HG03045 (cell line): ENCODE results near the gene KIR2DL4.
"Not testable (repeated sequence)": the region's sequence is repeated elsewhere in the genome, so short reads cannot be mapped to it uniquely, and the experiment has no call there.

Experiments used
- ATAC-seq: cut with Tn5 transposase; IDR thresholded peaks from one replicate; pipeline ENCODE4 v1.9.1; 2021; ENCODE audit warnings: mild to moderate bottlenecking, moderate library complexity; ENCODE audit not compliant: unreplicated experiment

Gene KIR2DL4

GRCh38 chr19:54804101-54804500 is 691 bp downstream of the KIR2DL4 start:
- no peak for ATAC-seq

- no peak for ATAC-seq
Observed at GRCh38 chr19:54804571-54804970, 1.2 kb downstream of the KIR2DL4 start.

- ATAC-seq, result no peak
Observed at GRCh38 chr19:54805665-54806515, 2.5 kb downstream of the KIR2DL4 start.

- no peak for ATAC-seq
Observed at GRCh38 chr19:54806516-54806838, 3.1 kb downstream of the KIR2DL4 start.

GRCh38 chr19:54814571-54814970 is 11.2 kb downstream of the KIR2DL4 start:
- ATAC-seq, result not testable (repeated sequence)

GRCh38 chr19:54816251-54816650 is 12.8 kb downstream of the KIR2DL4 start, which contains the start of gene KIR3DL1:
KIR3DL1 (plus strand) TSS chr19:54816468.
- ATAC-seq, result not testable (repeated sequence)

- no peak for ATAC-seq
Observed at GRCh38 chr19:54817670-54818536, 14.5 kb downstream of the KIR2DL4 start.

- not testable (repeated sequence) for ATAC-seq
Observed at GRCh38 chr19:54824416-54824815, 21.0 kb downstream of the KIR2DL4 start.

GRCh38 chr19:54825326-54825725 is 21.9 kb downstream of the KIR2DL4 start:
- ATAC-seq, result not testable (repeated sequence)

- not testable (repeated sequence) for ATAC-seq
Observed at GRCh38 chr19:54828064-54828463, 24.7 kb downstream of the KIR2DL4 start.

- not testable (repeated sequence) for ATAC-seq
Observed at GRCh38 chr19:54832496-54832895, 29.1 kb downstream of the KIR2DL4 start, which contains the start of gene KIR2DS4. KIR2DS4 (plus strand) TSS chr19:54832676.

- ATAC-seq, result not testable (repeated sequence)
Observed at GRCh38 chr19:54835126-54835525, 31.7 kb downstream of the KIR2DL4 start.

GRCh38 chr19:54837522-54837921 is 34.1 kb downstream of the KIR2DL4 start:
- ATAC-seq, result not testable (repeated sequence)

- ATAC-seq, result not testable (repeated sequence)
Observed at GRCh38 chr19:54843171-54843570, 39.8 kb downstream of the KIR2DL4 start.

GRCh38 chr19:54850061-54850640 is 46.7 kb downstream of the KIR2DL4 start, which contains the start of gene KIR3DL2:
KIR3DL2 (plus strand) TSS chr19:54850443; CDS start chr19:54850476, 33 bp downstream.
- not testable (repeated sequence) for ATAC-seq

- ATAC-seq, result no peak
Observed at GRCh38 chr19:54850930-54851329, 47.5 kb downstream of the KIR2DL4 start.

- no peak for ATAC-seq
Observed at GRCh38 chr19:54851353-54851752, 47.9 kb downstream of the KIR2DL4 start.

GRCh38 chr19:54855241-54855640 is 51.8 kb downstream of the KIR2DL4 start:
- not testable (repeated sequence) for ATAC-seq

- ATAC-seq, result not testable (repeated sequence)
Observed at GRCh38 chr19:54858476-54858875, 55.1 kb downstream of the KIR2DL4 start.

- not testable (repeated sequence) for ATAC-seq
Observed at GRCh38 chr19:54859421-54859820, 56.0 kb downstream of the KIR2DL4 start.

- ATAC-seq, result not testable (repeated sequence)
Observed at GRCh38 chr19:54863459-54863858, 60.0 kb downstream of the KIR2DL4 start.
